Heart left ventricle (tissue), 16 donors: Measurements from ENCODE around the gene PEX3. TPM values are rescaled to one million over a fixed set of nuclear protein-coding genes. Genes with fewer than 3 reads are reported as not detected.
"Not testable (repeated sequence)": the region's sequence is repeated elsewhere in the genome, so short reads cannot be mapped to it uniquely, and the experiment has no call there.

ENCODE experiments used
- ATAC-seq, 4 donors: fragments of 200-7000 bp; cut with Tn5 transposase; one replicate each; pipeline ENCODE4 v1.9.1; 2020 to 2022; ENCODE audit warnings: moderate library complexity in 4 of 4, mild to moderate bottlenecking in 3 of 4, moderate number of reproducible peaks in 1 of 4
- DNase-seq, 5 donors: peaks; one replicate each; pipeline ENCODE4 v3.0.0-alpha.2; 2020
- H3K27ac ChIP-seq, 12 donors: fragments of 200-600 bp; sonication (generic) in 4 of 12; one replicate each; pipeline versions ENCODE4 v1.5.0 to v1.8.0; 2016 to 2022; ENCODE audit warnings: mild to moderate bottlenecking in 2 of 12
- H3K27me3 ChIP-seq, 9 donors: fragments of 200-600 bp; sonication (generic) in 2 of 9; one replicate each; pipeline versions ENCODE4 v1.5.1 to v1.8.0; 2016 to 2022; ENCODE audit warnings: mild to moderate bottlenecking in 3 of 9
- H3K36me3 ChIP-seq, 9 donors: fragments of 200-600 bp; sonication (generic) in 2 of 9; one replicate each; pipeline versions ENCODE4 v1.5.0 to v1.8.0; 2018 to 2022; ENCODE audit warnings: mild to moderate bottlenecking in 2 of 9
- H3K4me1 ChIP-seq, 12 donors: fragments of 200-600 bp; sonication (generic) in 4 of 12; one replicate each; pipeline versions ENCODE4 v1.5.0 to v1.8.0; 2016 to 2022; ENCODE audit warnings: mild to moderate bottlenecking in 3 of 12
- H3K4me3 ChIP-seq, 12 donors: fragments of 200-600 bp; sonication (generic) in 4 of 12; one replicate each; pipeline versions ENCODE4 v1.5.0 to v1.8.0; 2017 to 2022; ENCODE audit warnings: mild to moderate bottlenecking in 9 of 12, moderate library complexity in 4 of 12
- H3K9me3 ChIP-seq, 12 donors: fragments of 200-600 bp; sonication (generic) in 4 of 12; one replicate each; pipeline versions ENCODE4 v1.5.0 to v1.8.0; 2016 to 2022; ENCODE audit warnings: mild to moderate bottlenecking in 1 of 12
- POLR2A ChIP-seq, 2 donors: fragments of 450-650 bp; IDR thresholded peaks; one replicate each; pipeline ENCODE4 v1.6.1; 2017; ENCODE audit warnings: antibody characterized with exemption in 2 of 2, mild to moderate bottlenecking in 2 of 2, moderate library complexity in 2 of 2
- WGBS, 4 donors: extraction: QIAGEN DNeasy Blood & Tissue Kit in 2 of 4; methylation state at CpG; one replicate each; pipeline versions ENCODE4 v1.1.5 to v1.1.7; 2013 to 2018; 5-methylcytosine and 5-hydroxymethylcytosine counted together
- intact Hi-C, 10 donors: fragments of 100-400 bp; cut with DNase I; formaldehyde crosslinking; loops; one replicate each; pipeline versions ENCODE4 v1.11.1 to v1.14.2; 2022
- polyA plus RNA-seq, 2 donors: library from polyadenylated mRNA; stranded (reverse); fragments of 200-250 nt; gene quantifications; one replicate each; pipeline ENCODE4 v1.2.3, GENCODE V29; 2013
- total RNA-seq, 9 donors: library from RNA; depleted of rRNA in 2 of 9; stranded (reverse); fragments of >200 nt in 2 of 9; fragmentation: NEBNext Ultra II Directional in 3 of 9; extraction: Animal tissue kit (Norgen Biotek cat#: 25700) in 3 of 9; gene quantifications; one replicate each; pipeline versions ENCODE4 v1.1.0 to v1.2.4, GENCODE V29; 2016 to 2023
- TF ChIP-seq, protein P1 (sequence below), 12 donors: fragments of 200-600 bp; sonication (generic) in 4 of 12; IDR thresholded peaks; one replicate each; pipeline versions ENCODE4 v1.5.0 to v1.8.0; 2018 to 2022; ENCODE audit warnings: antibody characterized with exemption in 12 of 12, mild to moderate bottlenecking in 5 of 12
- donor health status: ischemic (EF 13 %, LVEDD 7.1; RV severe dilation, severe dysfunction).
- donor health status: healthy with polysubstance abuse.
- donor health status: DM: no; HTN: yes; CAD: no.
- donor health status: DM: no; HTN: no; CAD: no.
- donor health status: ischemic (EF 25% LVEDD 6.9; RV normal size, moderate dysfunction).
- donor health status: ischemic (EF 25% LVEDD 5.7; RV mildly dilated, moderate dysfunction).
- donor health status: healthy.
- donor health status: DM: yes; HTN: yes; CAD: no.
- donor health status: ischemic (EF 35%, LVEDD 5.7; RV mildly dilated, moderate dysfunction).
- donor health status: nonischemic (EF 11% LVEDD 7.7; RV severe dilation, severe dysfunction).
- donor health status: DM: yes; HTN: yes; CAD: no.
- donor health status: PGD.
- donor health status: ischemic (EF 29% LVEDD 5.4; RV normal size, mild dysfunction).
- donor health status: nonischemic (EF 23%, LVEDD 6.1; RV moderate dilation, normal function).

The PEX3 gene
- total and polyA plus RNA-seq, 11 donors = 6.4 to 24.9 (median 20.4) TPM

DNA sequence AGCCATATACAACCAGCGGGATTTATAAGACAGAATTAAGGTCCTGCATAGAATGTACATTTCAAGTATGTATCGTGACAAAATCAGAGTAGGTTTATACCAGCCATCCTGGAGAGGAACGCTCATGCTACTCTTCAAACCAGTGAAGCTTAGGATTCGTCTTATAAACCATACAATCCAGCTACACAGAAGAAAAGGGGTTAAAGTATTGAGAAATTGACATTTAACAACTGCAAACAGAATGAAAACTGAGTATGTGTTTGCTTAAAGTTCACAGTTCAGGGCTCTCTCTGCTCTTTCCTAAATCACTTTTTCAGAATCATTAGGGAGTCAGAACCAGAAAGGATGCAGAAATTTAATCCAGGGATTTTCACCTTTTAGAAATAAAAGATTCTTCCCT lies 18.0 kb upstream of the PEX3 start:
- no peaks in the 10 kb centered on the region for H3K27me3 ChIP-seq
- DNase-seq (no peak), ATAC-seq (no peak)
- no peak overlapping the region for H3K27ac ChIP-seq
- no peak for TF ChIP-seq POLR2A (IDR thresholded peaks at IDR 0.05)
- TF ChIP-seq, protein P1, sequence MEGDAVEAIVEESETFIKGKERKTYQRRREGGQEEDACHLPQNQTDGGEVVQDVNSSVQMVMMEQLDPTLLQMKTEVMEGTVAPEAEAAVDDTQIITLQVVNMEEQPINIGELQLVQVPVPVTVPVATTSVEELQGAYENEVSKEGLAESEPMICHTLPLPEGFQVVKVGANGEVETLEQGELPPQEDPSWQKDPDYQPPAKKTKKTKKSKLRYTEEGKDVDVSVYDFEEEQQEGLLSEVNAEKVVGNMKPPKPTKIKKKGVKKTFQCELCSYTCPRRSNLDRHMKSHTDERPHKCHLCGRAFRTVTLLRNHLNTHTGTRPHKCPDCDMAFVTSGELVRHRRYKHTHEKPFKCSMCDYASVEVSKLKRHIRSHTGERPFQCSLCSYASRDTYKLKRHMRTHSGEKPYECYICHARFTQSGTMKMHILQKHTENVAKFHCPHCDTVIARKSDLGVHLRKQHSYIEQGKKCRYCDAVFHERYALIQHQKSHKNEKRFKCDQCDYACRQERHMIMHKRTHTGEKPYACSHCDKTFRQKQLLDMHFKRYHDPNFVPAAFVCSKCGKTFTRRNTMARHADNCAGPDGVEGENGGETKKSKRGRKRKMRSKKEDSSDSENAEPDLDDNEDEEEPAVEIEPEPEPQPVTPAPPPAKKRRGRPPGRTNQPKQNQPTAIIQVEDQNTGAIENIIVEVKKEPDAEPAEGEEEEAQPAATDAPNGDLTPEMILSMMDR (IDR thresholded peaks at IDR 0.05) = no peak
- no peaks in the 10 kb centered on the region for H3K9me3 ChIP-seq
- intact Hi-C loops = no loop called here
- no peak overlapping the region for H3K4me3 ChIP-seq
- peaks cover 0 to 11% (median 4%) of the 10 kb centered on the region in 9 donors for H3K36me3 ChIP-seq
- H3K4me1 ChIP-seq = no peaks in the 10 kb centered on the region
- 97% methylated on average over 4 of the region's 4 CpGs for WGBS, 4 donors

DNA sequence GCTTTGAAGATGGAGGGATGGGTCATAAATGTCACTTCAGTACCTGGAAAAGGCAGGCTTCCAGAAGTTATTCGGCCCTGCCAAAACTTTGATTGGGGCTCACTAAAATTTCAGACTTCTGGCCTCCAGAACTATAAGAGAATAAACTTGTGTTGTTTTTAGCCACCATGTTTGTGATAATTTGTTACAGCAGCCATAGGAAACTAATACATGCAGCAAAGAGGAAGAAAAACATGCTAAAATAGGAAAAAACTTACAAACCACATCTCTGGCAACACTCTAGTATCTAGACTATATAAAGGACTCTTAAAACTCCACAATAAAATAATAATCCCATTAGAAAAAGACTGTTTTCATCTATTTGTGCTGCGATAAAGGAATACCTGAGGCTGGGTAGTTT lies 9.6 kb upstream of the PEX3 start:
- TF ChIP-seq, protein P1 (IDR thresholded peaks at IDR 0.05) = no peak
- no peak for TF ChIP-seq POLR2A (IDR thresholded peaks at IDR 0.05)
- H3K4me3 ChIP-seq = no peak overlapping the region
- no peaks in the 10 kb centered on the region for H3K27me3 ChIP-seq
- peaks cover 0 to 3% (median 0%) of the 10 kb centered on the region in 12 donors for H3K4me1 ChIP-seq
- 97 to 98% (median 97%) methylated on average over 2 of the region's 2 CpGs for WGBS, 4 donors
- no peak for ATAC-seq
- intact Hi-C loops = no loop called here
- no peak overlapping the region for H3K27ac ChIP-seq
- no peak for DNase-seq
- H3K36me3 ChIP-seq = peaks cover 0 to 17% (median 8%) of the 10 kb centered on the region in 9 donors
- peaks cover 0 to 4% (median 0%) of the 10 kb centered on the region in 12 donors for H3K9me3 ChIP-seq

DNA sequence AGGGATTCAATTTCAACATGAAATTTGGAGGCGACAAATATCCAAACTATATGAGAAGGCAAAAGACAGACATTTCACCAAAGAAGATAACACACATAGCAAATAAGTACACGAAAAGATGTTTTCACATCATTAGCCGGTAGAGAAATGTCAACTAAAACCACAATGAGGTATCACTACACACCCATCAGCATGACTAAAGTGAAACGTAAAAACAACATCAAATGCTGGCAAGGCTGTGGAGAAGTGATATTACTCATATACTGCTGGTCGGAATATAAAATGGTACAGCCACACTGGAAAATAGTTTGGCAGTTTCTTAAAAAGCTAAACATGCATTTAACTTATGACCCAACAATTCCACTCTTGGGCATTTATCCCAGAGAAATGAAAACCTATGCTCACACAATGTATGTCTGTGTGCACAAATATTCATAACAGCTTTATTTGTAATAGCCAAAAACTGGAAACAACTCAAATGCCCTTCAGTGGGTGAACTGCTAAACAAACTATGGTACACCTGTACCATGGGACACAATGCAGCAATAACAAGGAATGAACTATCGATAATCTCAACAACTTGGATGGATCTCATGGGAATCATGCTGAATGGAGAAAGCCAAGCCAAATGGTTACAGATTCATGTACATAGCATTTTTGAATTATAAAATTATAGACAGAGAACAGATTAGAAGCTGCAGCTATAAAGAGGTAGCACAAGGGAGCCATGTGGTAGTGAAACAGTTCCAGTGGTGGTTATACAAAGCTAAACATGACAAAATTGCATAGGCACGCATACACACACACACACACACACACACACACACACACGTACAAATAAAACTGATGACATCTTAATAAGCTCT lies 8.7 kb upstream of the PEX3 start:
- H3K4me1 ChIP-seq = peaks cover 0 to 3% (median 0%) of the 10 kb centered on the region in 12 donors
- no peak for TF ChIP-seq POLR2A (IDR thresholded peaks at IDR 0.05)
- no peak for ATAC-seq
- no peak for DNase-seq
- H3K27ac ChIP-seq = no peak overlapping the region
- peaks cover 0 to 4% (median 0%) of the 10 kb centered on the region in 12 donors for H3K9me3 ChIP-seq
- intact Hi-C loops = no loop called here
- H3K36me3 ChIP-seq = peaks cover 0 to 17% (median 8%) of the 10 kb centered on the region in 9 donors
- 92 to 93% (median 92%) methylated on average over 8 of the region's 8 CpGs for WGBS, 4 donors
- no peak overlapping the region for H3K4me3 ChIP-seq
- no peaks in the 10 kb centered on the region for H3K27me3 ChIP-seq

DNA sequence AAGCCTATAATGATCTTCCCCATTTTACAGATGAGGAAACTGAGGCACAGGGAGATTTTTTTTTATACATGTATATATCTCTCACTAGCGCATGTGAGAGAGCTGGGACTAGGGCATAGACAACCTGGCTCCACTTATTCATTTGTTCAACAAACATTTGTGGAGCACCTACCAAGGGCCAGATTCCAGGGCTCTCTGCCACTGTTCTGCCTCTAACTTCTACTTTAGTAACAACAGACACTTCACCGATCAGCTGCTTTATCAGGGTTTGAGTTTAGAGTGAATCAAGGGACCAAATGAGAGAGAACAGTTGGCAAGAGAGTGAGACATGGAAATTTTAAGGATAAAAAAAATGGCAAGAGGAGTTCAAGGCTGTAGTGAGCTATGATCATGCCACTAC lies 7.5 kb upstream of the PEX3 start:
- peaks cover 0 to 11% (median 3%) of the 10 kb centered on the region in 9 donors for H3K36me3 ChIP-seq
- TF ChIP-seq, protein P1 (IDR thresholded peaks at IDR 0.05) = no peak
- no peak for TF ChIP-seq POLR2A (IDR thresholded peaks at IDR 0.05)
- no peak overlapping the region for H3K27ac ChIP-seq
- no peaks in the 10 kb centered on the region for H3K27me3 ChIP-seq
- ATAC-seq (peak in 3 of 4 donors; percentile 30 to 80 (median 74)), DNase-seq (peak in 1 of 5 donors; percentile 40)
- H3K4me1 ChIP-seq = peaks cover 0 to 3% (median 0%) of the 10 kb centered on the region in 12 donors
- intact Hi-C loops = no loop called here
- peaks cover 0 to 4% (median 0%) of the 10 kb centered on the region in 12 donors for H3K9me3 ChIP-seq
- H3K4me3 ChIP-seq = no peak overlapping the region
- 68 to 75% (median 69%) methylated on average over 2 of the region's 2 CpGs for WGBS, 4 donors

DNA sequence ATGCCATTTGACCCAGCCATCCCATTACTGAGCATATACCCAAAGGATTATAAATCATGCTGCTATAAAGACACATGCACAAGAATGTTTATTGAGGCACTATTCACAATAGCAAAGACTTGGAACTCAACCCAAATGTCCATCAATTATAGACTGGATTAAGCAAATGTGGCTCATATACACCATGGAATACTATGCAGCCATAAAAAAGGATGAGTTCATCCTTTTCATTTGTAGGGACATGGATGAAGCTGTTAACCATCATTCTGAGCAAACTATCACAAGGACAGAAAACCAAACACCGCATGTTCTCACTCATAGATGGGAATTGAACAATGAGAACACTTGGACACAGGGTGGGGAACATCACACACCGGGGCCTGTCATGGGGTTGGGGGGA lies 2.7 kb upstream of the PEX3 start:
- DNase-seq, ATAC-seq, H3K27ac ChIP-seq, H3K9me3 ChIP-seq, H3K36me3 ChIP-seq, intact Hi-C loops, H3K4me3 ChIP-seq, H3K27me3 ChIP-seq: not testable (repeated sequence)
- 92 to 100% (median 99%) methylated on average over 2 of the region's 2 CpGs for WGBS, 4 donors
- peaks cover 3 to 27% (median 18%) of the 10 kb centered on the region in 12 donors for H3K4me1 ChIP-seq
